IMR-90 (cell line): ENCODE results near the gene DGLUCY. TPM values are rescaled to one million over a fixed set of nuclear protein-coding genes. Genes with fewer than 3 reads are reported as not detected.

ENCODE experiments used
- ATAC-seq: fragments of 200-7000 bp; cut with Tn5 transposase; 2 replicates; pipeline ENCODE4 v1.9.1; 2020; ENCODE audit warnings: low read depth, mild to moderate bottlenecking, moderate library complexity
- BruUV-seq: library from RNA; stranded (reverse); fragments of 400-500 nt; replicated peaks from 2 replicates; lab custom pipeline; 2021; lab: Mats Ljungman, UMichigan
- CTCF ChIA-PET: fragments of 300-600 bp; formaldehyde crosslinking; extraction: SDS; loops from one replicate; lab custom pipeline; 2021; ENCODE audit warnings: antibody characterized with exemption; lab: Yijun Ruan, JAX
- POLR2A ChIA-PET: fragments of 300-600 bp; sonication (Branson Sonifier 250); formaldehyde crosslinking; loops from one replicate; lab custom pipeline; 2022; ENCODE audit warnings: antibody characterized with exemption; ENCODE audit not compliant: unreplicated experiment; lab: Charles Lee
- DNase-seq: peaks from one replicate; pipeline ENCODE4 v3.0.0; 2013
- H2AFZ ChIP-seq: replicated peaks from 2 replicates; pipeline ENCODE3; 2013; ENCODE audit warnings: low read length, mild to moderate bottlenecking; ENCODE audit not compliant: poor library complexity
- H2AK5ac ChIP-seq: 2 replicates; pipeline ENCODE4 v1.6.1; 2013; ENCODE audit warnings: low read depth, low read length, inconsistent platforms
- H2AK9ac ChIP-seq: replicated peaks from 2 replicates; pipeline ENCODE3; 2013; ENCODE audit warnings: mild to moderate bottlenecking, low read depth, low read length, moderate library complexity; ENCODE audit not compliant: poor library complexity
- H2BK120ac ChIP-seq: 2 replicates; pipeline ENCODE4 v1.6.1; 2013; ENCODE audit warnings: low read depth, low read length, inconsistent platforms
- H2BK15ac ChIP-seq: 3 replicates; pipeline ENCODE4 v1.6.1; 2013; ENCODE audit warnings: low read depth, low read length, inconsistent platforms
- H2BK20ac ChIP-seq: 2 replicates; pipeline ENCODE4 v1.6.1; 2013; ENCODE audit warnings: low read depth, mild to moderate bottlenecking, inconsistent platforms, low read length, moderate library complexity
- H2BK5ac ChIP-seq: 2 replicates; pipeline ENCODE4 v1.6.1; 2013; ENCODE audit warnings: mild to moderate bottlenecking, low read depth, low read length, inconsistent platforms; ENCODE audit not compliant: poor library complexity, severe bottlenecking
- H3K14ac ChIP-seq: replicated peaks from 2 replicates; pipeline ENCODE4 v1.6.1; 2013; ENCODE audit warnings: low read depth, low read length, inconsistent platforms
- H3K18ac ChIP-seq: 2 replicates; pipeline ENCODE4 v1.6.1; 2013; ENCODE audit warnings: low read depth, low read length, control low read depth
- H3K23ac ChIP-seq: 2 replicates; pipeline ENCODE4 v1.6.1; 2013; ENCODE audit warnings: low read depth, low read length, inconsistent platforms
- H3K27ac ChIP-seq: 2 replicates; pipeline ENCODE4 v1.5.1; 2013; ENCODE audit warnings: mild to moderate bottlenecking, control low read depth, low read length; ENCODE audit not compliant: insufficient read depth
- H3K27me3 ChIP-seq: 2 replicates; pipeline ENCODE4 v1.6.1; 2013; ENCODE audit warnings: low read length; ENCODE audit not compliant: control insufficient read depth, insufficient read depth
- H3K36me3 ChIP-seq: 2 replicates; pipeline ENCODE4 v1.6.1; 2013; ENCODE audit warnings: low read length, mixed read lengths; ENCODE audit not compliant: control insufficient read depth, insufficient read depth
- H3K4ac ChIP-seq: 2 replicates; pipeline ENCODE4 v1.6.1; 2013; ENCODE audit warnings: low read depth, low read length, inconsistent platforms
- H3K4me1 ChIP-seq: 2 replicates; pipeline ENCODE4 v1.6.1; 2013; ENCODE audit warnings: low read length, mixed read lengths; ENCODE audit not compliant: control insufficient read depth, insufficient read depth
- H3K4me2 ChIP-seq: 2 replicates; pipeline ENCODE4 v1.6.1; 2013; ENCODE audit warnings: low read depth, mild to moderate bottlenecking, control low read depth, low read length, moderate library complexity
- H3K4me3 ChIP-seq: 2 replicates; pipeline ENCODE4 v1.5.1; 2013; ENCODE audit warnings: low read depth, mild to moderate bottlenecking, control low read depth, low read length, moderate library complexity; ENCODE audit not compliant: insufficient read depth
- H3K56ac ChIP-seq: 2 replicates; pipeline ENCODE4 v1.6.1; 2013; ENCODE audit warnings: low read length, inconsistent platforms; ENCODE audit not compliant: insufficient read depth; ENCODE audit errors: extremely low read depth
- H3K79me1 ChIP-seq, 2 experiments: 2 replicates each; pipeline ENCODE4 v1.6.1; 2013; ENCODE audit warnings: low read length in 2 of 2, inconsistent platforms in 1 of 2, low read depth in 1 of 2
- H3K9ac ChIP-seq: 2 replicates; pipeline ENCODE4 v1.6.1; 2013; ENCODE audit warnings: low read depth, low read length, control low read depth
- H3K9me1 ChIP-seq: 2 replicates; pipeline ENCODE4 v1.6.1; 2013; ENCODE audit warnings: low read length, inconsistent platforms; ENCODE audit not compliant: insufficient read depth
- H3K9me3 ChIP-seq: 2 replicates; pipeline ENCODE4 v1.6.1; 2013; ENCODE audit warnings: low read length; ENCODE audit not compliant: control insufficient read depth, insufficient read depth
- H4K20me1 ChIP-seq: 2 replicates; pipeline ENCODE4 v1.6.1; 2013; ENCODE audit warnings: low read length, inconsistent platforms; ENCODE audit not compliant: insufficient read depth
- H4K5ac ChIP-seq: 2 replicates; pipeline ENCODE4 v1.6.1; 2013; ENCODE audit warnings: mild to moderate bottlenecking, low read depth, low read length, control low read depth
- H4K8ac ChIP-seq, 2 experiments: 2 replicates each; pipeline ENCODE4 v1.6.1; 2013; ENCODE audit warnings: low read depth in 2 of 2, low read length in 2 of 2, control low read depth in 1 of 2, inconsistent platforms in 1 of 2
- H4K91ac ChIP-seq: 2 replicates; pipeline ENCODE4 v1.6.1; 2013; ENCODE audit warnings: low read depth, low read length, inconsistent platforms; ENCODE audit not compliant: insufficient read depth
- BHLHE40 ChIP-seq: fragments of 150-350 bp; IDR thresholded peaks from 2 replicates; pipeline ENCODE4 v1.6.1; 2016; ENCODE audit warnings: mild to moderate bottlenecking, low read depth, low read length
- FOS ChIP-seq: fragments of 150-350 bp; IDR thresholded peaks from 2 replicates; pipeline ENCODE4 v1.6.1; 2016; ENCODE audit warnings: low read depth, low read length
- MAZ ChIP-seq: IDR thresholded peaks from 2 replicates; pipeline ENCODE4 v1.6.1; 2012; ENCODE audit warnings: low read depth, mild to moderate bottlenecking, low read length, improper control_type of control experiment, moderate library complexity, borderline replicate concordance
- POLR2A ChIP-seq: IDR thresholded peaks from 2 replicates; pipeline ENCODE4 v1.6.1; 2012; ENCODE audit warnings: mild to moderate bottlenecking, low read depth, low read length
- RAD21 ChIP-seq: IDR thresholded peaks from 2 replicates; pipeline ENCODE4 v1.6.1; 2012; ENCODE audit warnings: low read length, improper control_type of control experiment
- WGBS, 2 experiments: methylation state at CpG; one replicate each; pipeline versions ENCODE4 v1.1.5 to v1.1.7; 2013; ENCODE audit warnings: missing lambda C conversion rate in 2 of 2; ENCODE audit not compliant: insufficient read length in 1 of 2; ENCODE audit errors: extremely low coverage in 2 of 2; 5-methylcytosine and 5-hydroxymethylcytosine counted together
- dilution Hi-C: fragments of 300-500 bp; cut with HindIII; formaldehyde crosslinking; loops from one replicate; pipeline ENCODE4 v1.14.3; 2018; ENCODE audit warnings: low sequenced_read_pairs; ENCODE audit not compliant: unreplicated experiment
- in situ Hi-C: fragments of 300-500 bp; cut with MboI; formaldehyde crosslinking; loops from 3 replicates; pipeline ENCODE4 v1.14.3; 2019; ENCODE audit warnings: low sequenced_read_pairs, inconsistent platforms, mixed read lengths
- intact Hi-C: fragments of 100-400 bp; cut with micrococcal nuclease; formaldehyde crosslinking; loops from 2 replicates; pipeline ENCODE4 v1.10.0; 2022
- polyA plus RNA-seq, 3 experiments: library from polyadenylated mRNA; depleted of rRNA; stranded (reverse); fragments of >200 nt; gene quantifications; 2 replicates each; pipeline ENCODE4 v1.2.3, GENCODE V29; 2012; ENCODE audit warnings: low replicate concordance in 1 of 3
- total RNA-seq: library from RNA; depleted of rRNA; stranded (reverse); fragments of >200 nt; gene quantifications from 2 replicates; pipeline ENCODE4 v1.2.3, GENCODE V29; 2012
- TF ChIP-seq, protein P1 (sequence below): fragments of 150-350 bp; IDR thresholded peaks from 2 replicates; pipeline ENCODE4 v1.6.1; 2017; ENCODE audit warnings: mild to moderate bottlenecking, antibody characterized with exemption, low read length, low read depth
- TF ChIP-seq, protein P2 (sequence below): fragments of 150-350 bp; IDR thresholded peaks from 2 replicates; pipeline ENCODE4 v1.6.1; 2016; ENCODE audit warnings: low read depth, mild to moderate bottlenecking, low read length, moderate library complexity, borderline replicate concordance

DGLUCY gene
- total and polyA plus RNA-seq, 2 of the 4 experiments (the other 2 are of a cell fraction): 8.5 to 13.3 TPM

DNA sequence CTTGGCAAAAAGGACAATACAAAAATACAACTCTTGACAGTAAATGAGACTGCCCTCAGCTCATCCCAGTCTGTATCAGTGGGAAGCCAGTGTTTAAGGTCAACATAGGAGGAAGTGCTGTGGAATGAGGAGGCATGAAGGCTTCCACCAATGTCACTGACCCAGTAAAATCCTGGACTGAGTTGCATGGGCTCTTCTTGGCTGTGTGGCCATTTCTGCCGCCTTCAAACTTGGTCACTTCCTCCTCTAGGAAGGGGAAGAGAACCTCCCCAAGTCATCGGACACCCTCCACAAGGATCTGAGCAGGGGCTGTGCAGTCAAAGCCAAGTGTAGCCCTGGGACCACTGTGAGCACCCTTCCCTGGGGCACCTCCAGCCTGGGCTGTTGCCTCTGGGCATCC lies 118.7 kb downstream of the DGLUCY start:
- H2BK15ac ChIP-seq: no peak overlapping the region; the same call in 2 of the 3 replicates
- POLR2A ChIA-PET: no interaction called here
- WGBS, 2 experiments: no CpG with 5 or more reads among the region's 2 CpGs

More for the DNA sequence above, 118.7 kb downstream of the DGLUCY start:
- no peak overlapping the region for H3K14ac ChIP-seq
- no peak overlapping the region for H3K4me2 ChIP-seq
- H4K20me1 ChIP-seq: no peaks in the 10 kb centered on the region
- ATAC-seq (no peak), DNase-seq (no peak)
- peaks cover 9% of the 10 kb centered on the region for H3K4me1 ChIP-seq
- H3K79me1 ChIP-seq: peaks cover 0 to 4% of the 10 kb centered on the region in 2 experiments; a peak in 1 of 4 replicates
- no peak overlapping the region for H3K23ac ChIP-seq
- CTCF ChIA-PET: no interaction called here
- H3K9me3 ChIP-seq: peaks cover 2% of the 10 kb centered on the region; the same call in 1 of the 2 replicates
- H2AK9ac ChIP-seq: no peak overlapping the region
- no TSS peak for BruUV-seq
- H4K91ac ChIP-seq: no peak overlapping the region
- no peak overlapping the region for H3K27ac ChIP-seq
- H3K27me3 ChIP-seq: no peaks in the 10 kb centered on the region
- no peak overlapping the region for H3K4ac ChIP-seq
- peak overlapping the region; percentile 3; the same call in 1 of the 2 replicates for H2AK5ac ChIP-seq
- no peak overlapping the region for H3K56ac ChIP-seq
- H3K4me3 ChIP-seq: no peak overlapping the region
- H3K18ac ChIP-seq: no peak overlapping the region
- TF ChIP-seq, protein P1, sequence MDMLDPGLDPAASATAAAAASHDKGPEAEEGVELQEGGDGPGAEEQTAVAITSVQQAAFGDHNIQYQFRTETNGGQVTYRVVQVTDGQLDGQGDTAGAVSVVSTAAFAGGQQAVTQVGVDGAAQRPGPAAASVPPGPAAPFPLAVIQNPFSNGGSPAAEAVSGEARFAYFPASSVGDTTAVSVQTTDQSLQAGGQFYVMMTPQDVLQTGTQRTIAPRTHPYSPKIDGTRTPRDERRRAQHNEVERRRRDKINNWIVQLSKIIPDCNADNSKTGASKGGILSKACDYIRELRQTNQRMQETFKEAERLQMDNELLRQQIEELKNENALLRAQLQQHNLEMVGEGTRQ: no peak
- TF ChIP-seq POLR2A: no peak
- TF ChIP-seq, protein P2, sequence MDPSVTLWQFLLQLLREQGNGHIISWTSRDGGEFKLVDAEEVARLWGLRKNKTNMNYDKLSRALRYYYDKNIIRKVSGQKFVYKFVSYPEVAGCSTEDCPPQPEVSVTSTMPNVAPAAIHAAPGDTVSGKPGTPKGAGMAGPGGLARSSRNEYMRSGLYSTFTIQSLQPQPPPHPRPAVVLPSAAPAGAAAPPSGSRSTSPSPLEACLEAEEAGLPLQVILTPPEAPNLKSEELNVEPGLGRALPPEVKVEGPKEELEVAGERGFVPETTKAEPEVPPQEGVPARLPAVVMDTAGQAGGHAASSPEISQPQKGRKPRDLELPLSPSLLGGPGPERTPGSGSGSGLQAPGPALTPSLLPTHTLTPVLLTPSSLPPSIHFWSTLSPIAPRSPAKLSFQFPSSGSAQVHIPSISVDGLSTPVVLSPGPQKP: no peak
- no peak for TF ChIP-seq BHLHE40
- TF ChIP-seq RAD21: no peak
- TF ChIP-seq MAZ: no peak
- TF ChIP-seq FOS: no peak
- dilution Hi-C loops (no loop called here), in situ Hi-C loops (no loop called here), intact Hi-C loops (no loop called here)
- no peak overlapping the region for H2BK5ac ChIP-seq
- H3K9me1 ChIP-seq: peaks cover 21% of the 10 kb centered on the region
- H2AFZ ChIP-seq: no peak overlapping the region
- no peak overlapping the region for H4K5ac ChIP-seq
- no peaks in the 10 kb centered on the region for H3K36me3 ChIP-seq
- no peak overlapping the region for H3K9ac ChIP-seq
- no peak overlapping the region; the same call in 1 of the 2 replicates for H2BK20ac ChIP-seq
- no peak overlapping the region for H4K8ac ChIP-seq
- no peak overlapping the region for H2BK120ac ChIP-seq
